Keratinocyte (primary cell): ENCODE measurements around the gene ALK. TPM values are rescaled to one million over a fixed set of nuclear protein-coding genes. Genes with fewer than 3 reads are reported as not detected.

Source experiments
- DNase-seq: peaks from one replicate; pipeline ENCODE4 v3.0.0-alpha.2; 2011; ENCODE audit warnings: low read depth, missing footprints, low spot score
- FAIRE-seq: peaks from 2 replicates; lab custom pipeline; 2011; peaks lifted over from hg19 to GRCh38; lab: Jason Lieb, UNC
- H2AFZ ChIP-seq: 2 replicates; pipeline ENCODE4 v1.6.0; 2012; ENCODE audit warnings: low read length, control low read depth, inconsistent platforms; ENCODE audit not compliant: control insufficient read depth
- H3K27ac ChIP-seq: 2 replicates; pipeline ENCODE4 v1.5.1; 2011; ENCODE audit warnings: low read length; ENCODE audit not compliant: control insufficient read depth, insufficient read depth
- H3K27me3 ChIP-seq: 3 replicates; pipeline ENCODE4 v1.6.0; 2011; ENCODE audit warnings: low read length; ENCODE audit not compliant: control insufficient read depth, insufficient read depth; ENCODE audit errors: extremely low read depth
- H3K36me3 ChIP-seq, 2 experiments: 2 replicates in 1 of 2; 3 replicates in 1 of 2; pipeline ENCODE4 v1.5.1; 2011; ENCODE audit warnings: low read length in 2 of 2, mild to moderate bottlenecking in 1 of 2; ENCODE audit not compliant: control insufficient read depth in 2 of 2, insufficient read depth in 2 of 2; ENCODE audit errors: extremely low read depth in 1 of 2
- H3K4me1 ChIP-seq: 3 replicates; pipeline ENCODE4 v1.5.1; 2011; ENCODE audit warnings: low read length; ENCODE audit not compliant: control insufficient read depth, insufficient read depth; ENCODE audit errors: extremely low read depth
- H3K4me2 ChIP-seq: 3 replicates; pipeline ENCODE4 v1.6.0; 2011; ENCODE audit warnings: low read depth, low read length; ENCODE audit not compliant: control insufficient read depth, insufficient read depth; ENCODE audit errors: extremely low read depth
- H3K4me3 ChIP-seq, 3 experiments: fragments of 200-600 bp in 1 of 3; sonication (generic) in 1 of 3; 2 replicates in 2 of 3; 3 replicates in 1 of 3; pipeline ENCODE4 v1.5.1; 2011 to 2016; ENCODE audit warnings: low read length in 3 of 3, mild to moderate bottlenecking in 3 of 3, control low read depth in 2 of 3, inconsistent platforms in 1 of 3, low read depth in 1 of 3, mixed read lengths in 1 of 3, mixed run types in 1 of 3, moderate library complexity in 1 of 3; ENCODE audit not compliant: control insufficient read depth in 2 of 3, insufficient read depth in 2 of 3; ENCODE audit errors: extremely low read depth in 1 of 3
- H3K79me2 ChIP-seq: 2 replicates; pipeline ENCODE4 v1.6.0; 2012; ENCODE audit warnings: low read length; ENCODE audit not compliant: control insufficient read depth, insufficient read depth
- H3K9ac ChIP-seq: 3 replicates; pipeline ENCODE4 v1.6.0; 2011; ENCODE audit warnings: low read length; ENCODE audit not compliant: control insufficient read depth, insufficient read depth; ENCODE audit errors: extremely low read depth
- H3K9me1 ChIP-seq: 3 replicates; pipeline ENCODE4 v1.6.0; 2011; ENCODE audit warnings: low read length; ENCODE audit not compliant: control insufficient read depth, insufficient read depth; ENCODE audit errors: extremely low read depth
- H3K9me3 ChIP-seq: 2 replicates; pipeline ENCODE4 v1.5.1; 2012; ENCODE audit warnings: low read depth, low read length; ENCODE audit not compliant: control insufficient read depth
- H4K20me1 ChIP-seq: 3 replicates; pipeline ENCODE4 v1.6.0; 2011; ENCODE audit warnings: low read length; ENCODE audit not compliant: control insufficient read depth, insufficient read depth; ENCODE audit errors: extremely low read depth
- CTCF ChIP-seq, 3 experiments: IDR thresholded peaks in 1 of 3; conservative IDR thresholded peaks in 1 of 3; optimal IDR thresholded peaks in 1 of 3; 2 replicates in 2 of 3; 3 replicates in 1 of 3; pipeline versions ENCODE3 to v1.5.1; 2011; ENCODE audit warnings: low read length in 3 of 3, mild to moderate bottlenecking in 3 of 3, moderate library complexity in 2 of 3, control low read depth in 1 of 3, inconsistent platforms in 1 of 3; ENCODE audit not compliant: insufficient read depth in 2 of 3; ENCODE audit errors: extremely low read depth in 1 of 3
- EZH2 ChIP-seq: IDR thresholded peaks from one replicate; pipeline ENCODE4 v1.6.1; 2012; ENCODE audit warnings: inconsistent platforms, mild to moderate bottlenecking, low read length, moderate library complexity
- dilution Hi-C: fragments of 300-500 bp; cut with MboI; formaldehyde crosslinking; loops from one replicate; pipeline ENCODE4 v1.7.0; 2020; ENCODE audit warnings: low sequenced_read_pairs; ENCODE audit not compliant: extremely low pct_ligation_motif_present
- polyA plus RNA-seq, 5 experiments: library from polyadenylated mRNA; depleted of rRNA in 3 of 5; stranded (reverse) in 3 of 5; stranded (forward) in 1 of 5; unstranded in 1 of 5; fragments of >200 nt; gene quantifications; 1 replicate in 1 of 5; 2 replicates in 3 of 5; 3 replicates in 1 of 5; pipeline versions ENCODE4 v1.2.1 to v1.2.3, GENCODE V29; 2011 to 2012; ENCODE audit warnings: missing spikeins in 2 of 5, low read depth in 1 of 5, low replicate concordance in 1 of 5

ALK gene
- polyA plus RNA-seq, 1 donor (not counting 4 experiments of a cell fraction or from before 2014, with no cell fraction given) = not detected

DNA sequence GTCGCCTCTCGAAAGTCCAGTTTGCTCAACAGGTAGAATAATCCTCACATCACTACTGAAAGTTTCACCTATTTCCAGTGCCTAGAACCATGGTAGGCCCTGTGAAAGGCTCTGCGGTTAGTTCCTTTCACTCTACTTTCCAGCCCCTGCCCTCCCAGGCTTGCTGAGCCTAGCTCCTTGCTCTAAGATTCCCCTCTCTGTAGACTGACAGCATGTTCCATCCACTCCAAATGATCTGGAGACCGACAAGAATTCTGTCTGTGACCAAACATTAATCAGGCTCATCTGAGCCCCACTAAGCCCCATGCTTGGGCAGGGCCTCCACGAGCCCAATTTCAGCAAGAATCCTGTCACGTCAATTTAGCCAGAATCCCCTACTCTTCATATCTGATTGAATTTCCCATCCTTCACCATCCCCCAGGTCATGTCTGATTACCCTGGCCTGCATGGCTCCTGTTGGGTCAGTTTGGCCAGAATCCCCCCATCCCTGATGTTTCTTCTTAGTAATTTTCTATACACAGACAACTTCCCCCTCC, 307.0 kb downstream of the ALK start:
- H3K79me2 ChIP-seq = no peaks in the 10 kb centered on the region
- no peak overlapping the region for H3K9ac ChIP-seq
- no peak overlapping the region for H3K27ac ChIP-seq
- H3K36me3 ChIP-seq = no peaks in the 10 kb centered on the region
- H2AFZ ChIP-seq = no peak overlapping the region
- dilution Hi-C loops = no loop called here
- H4K20me1 ChIP-seq = no peaks in the 10 kb centered on the region
- H3K4me1 ChIP-seq = no peaks in the 10 kb centered on the region
- no peak overlapping the region for H3K4me2 ChIP-seq
- H3K9me1 ChIP-seq = no peaks in the 10 kb centered on the region
- TF ChIP-seq CTCF (optimal IDR thresholded peaks at IDR 0.05 in 1 of 3, IDR thresholded peaks at IDR 0.05 in 1 of 3, conservative IDR thresholded peaks at IDR 0.05 in 1 of 3; ENCODE audit: extremely low read depth in 1 of 3, insufficient read depth in 2 of 3, low read length in 3 of 3) (no peak), EZH2 (no peak)
- H3K9me3 ChIP-seq = no peaks in the 10 kb centered on the region
- H3K4me3 ChIP-seq = no peak overlapping the region
- FAIRE-seq (no peak), DNase-seq (no peak)
- H3K27me3 ChIP-seq = no peaks in the 10 kb centered on the region

DNA sequence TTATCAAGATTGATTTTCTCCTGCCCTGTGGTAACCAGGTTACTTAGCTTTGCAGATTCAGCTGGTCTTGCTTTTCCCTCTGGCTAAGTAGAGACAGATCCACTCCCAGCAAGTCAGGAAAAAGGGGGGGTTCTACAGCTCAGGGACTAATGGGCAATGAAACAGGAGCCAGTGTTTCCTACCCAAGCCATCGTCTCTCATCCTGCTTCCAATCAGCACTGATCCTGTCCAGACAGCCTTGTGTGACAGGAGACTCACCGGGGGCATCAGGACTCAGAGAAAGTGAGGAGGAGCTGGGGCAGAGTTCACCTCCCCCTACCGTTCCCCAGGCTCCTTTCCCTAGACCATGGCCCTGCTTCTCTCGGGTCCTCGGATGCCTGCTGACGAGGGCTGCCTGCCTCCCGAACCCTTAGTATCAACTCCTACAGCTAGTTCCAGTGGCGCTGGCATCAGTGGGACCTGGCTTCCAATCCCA, 307.6 kb downstream of the ALK start:
- TF ChIP-seq EZH2 (no peak), CTCF (optimal IDR thresholded peaks at IDR 0.05 in 1 of 3, IDR thresholded peaks at IDR 0.05 in 1 of 3, conservative IDR thresholded peaks at IDR 0.05 in 1 of 3; ENCODE audit: extremely low read depth in 1 of 3, insufficient read depth in 2 of 3, low read length in 3 of 3) (no peak)
- no peak for DNase-seq
- Histone ChIP-seq H3K79me2 (no peaks in the 10 kb centered on the region), H3K4me3 (no peak overlapping the region), H3K27ac (no peak overlapping the region), H4K20me1 (no peaks in the 10 kb centered on the region), H3K9me3 (no peaks in the 10 kb centered on the region), H3K9ac (no peak overlapping the region), H3K4me1 (no peaks in the 10 kb centered on the region), H3K9me1 (no peaks in the 10 kb centered on the region), H3K36me3 (no peaks in the 10 kb centered on the region), H2AFZ (no peak overlapping the region), H3K4me2 (no peak overlapping the region), H3K27me3 (no peaks in the 10 kb centered on the region)
- no peak for FAIRE-seq
- dilution Hi-C loops = no loop called here
